ENCODE data around the gene PCDHA3.
"Not testable (repeated sequence)": the region's sequence is repeated elsewhere in the genome, so short reads cannot be mapped to it uniquely, and the experiment has no call there.

The PCDHA3 gene

GRCh38 chr5:140840978-140841962, 40.4 kb downstream of the PCDHA3 start, which contains the start of gene PCDHA8:
PCDHA8 (plus strand) TSS chr5:140841187; CDS start chr5:140841322, 135 bp downstream.
- TF ChIP-seq, protein P1, sequence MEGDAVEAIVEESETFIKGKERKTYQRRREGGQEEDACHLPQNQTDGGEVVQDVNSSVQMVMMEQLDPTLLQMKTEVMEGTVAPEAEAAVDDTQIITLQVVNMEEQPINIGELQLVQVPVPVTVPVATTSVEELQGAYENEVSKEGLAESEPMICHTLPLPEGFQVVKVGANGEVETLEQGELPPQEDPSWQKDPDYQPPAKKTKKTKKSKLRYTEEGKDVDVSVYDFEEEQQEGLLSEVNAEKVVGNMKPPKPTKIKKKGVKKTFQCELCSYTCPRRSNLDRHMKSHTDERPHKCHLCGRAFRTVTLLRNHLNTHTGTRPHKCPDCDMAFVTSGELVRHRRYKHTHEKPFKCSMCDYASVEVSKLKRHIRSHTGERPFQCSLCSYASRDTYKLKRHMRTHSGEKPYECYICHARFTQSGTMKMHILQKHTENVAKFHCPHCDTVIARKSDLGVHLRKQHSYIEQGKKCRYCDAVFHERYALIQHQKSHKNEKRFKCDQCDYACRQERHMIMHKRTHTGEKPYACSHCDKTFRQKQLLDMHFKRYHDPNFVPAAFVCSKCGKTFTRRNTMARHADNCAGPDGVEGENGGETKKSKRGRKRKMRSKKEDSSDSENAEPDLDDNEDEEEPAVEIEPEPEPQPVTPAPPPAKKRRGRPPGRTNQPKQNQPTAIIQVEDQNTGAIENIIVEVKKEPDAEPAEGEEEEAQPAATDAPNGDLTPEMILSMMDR (IDR thresholded peaks at IDR 0.05; ENCODE audit: low read length, missing control alignments) = peak; percentile 6
- DNase-seq (ENCODE audit: low read depth) = no peak
- no peak within 1 kb of the TSS for H3K4me3 ChIP-seq (replicated peaks; ENCODE audit: low read depth, low read length)

DNA sequence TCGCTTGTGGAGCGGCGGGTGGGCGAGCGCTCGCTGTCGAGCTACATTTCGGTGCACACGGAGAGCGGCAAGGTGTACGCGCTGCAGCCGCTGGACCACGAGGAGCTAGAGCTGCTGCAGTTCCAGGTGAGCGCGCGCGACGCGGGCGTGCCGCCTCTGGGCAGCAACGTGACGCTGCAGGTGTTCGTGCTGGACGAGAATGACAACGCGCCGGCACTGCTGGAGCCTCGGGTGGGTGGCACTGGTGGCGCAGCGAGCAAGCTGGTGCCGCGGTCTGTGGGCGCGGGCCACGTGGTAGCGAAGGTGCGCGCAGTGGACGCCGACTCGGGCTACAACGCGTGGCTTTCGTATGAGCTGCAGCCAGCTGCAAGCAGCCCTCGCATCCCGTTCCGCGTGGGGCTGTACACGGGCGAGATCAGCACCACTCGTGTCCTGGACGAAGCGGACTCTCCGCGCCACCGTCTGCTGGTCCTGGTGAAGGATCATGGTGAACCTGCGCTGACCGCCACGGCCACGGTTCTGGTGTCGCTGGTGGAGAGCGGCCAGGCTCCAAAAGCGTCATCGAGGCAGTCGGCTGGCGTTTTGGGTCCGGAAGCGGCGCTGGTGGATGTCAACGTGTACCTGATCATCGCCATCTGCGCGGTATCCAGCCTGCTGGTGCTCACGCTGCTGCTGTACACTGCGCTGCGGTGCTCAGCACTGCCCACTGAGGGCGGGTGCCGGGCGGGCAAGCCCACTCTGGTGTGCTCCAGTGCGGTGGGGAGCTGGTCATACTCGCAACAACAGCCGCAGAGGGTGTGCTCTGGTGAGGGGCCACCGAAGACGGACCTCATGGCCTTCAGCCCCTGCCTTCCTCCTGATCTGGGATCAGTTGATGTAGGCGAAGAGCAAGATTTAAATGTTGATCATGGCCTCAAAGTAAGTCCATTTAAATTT, 42.2 kb downstream of the PCDHA3 start:
- no peak for DNase-seq (ENCODE audit: low read depth)
- TF ChIP-seq, protein P1 (IDR thresholded peaks at IDR 0.05; ENCODE audit: low read length, missing control alignments) = no peak
- no peak overlapping the region for H3K4me3 ChIP-seq (replicated peaks; ENCODE audit: low read depth, low read length)

- H3K4me3 ChIP-seq (replicated peaks; ENCODE audit: low read depth, low read length) = not testable (repeated sequence)
- DNase-seq (ENCODE audit: low read depth) = peak; percentile 20
Measured at GRCh38 chr5:140848139-140849102, 47.6 kb downstream of the PCDHA3 start, which contains the start of gene PCDHA9. PCDHA9 (plus strand) TSS chr5:140848382; CDS start chr5:140848496, 114 bp downstream.

DNA sequence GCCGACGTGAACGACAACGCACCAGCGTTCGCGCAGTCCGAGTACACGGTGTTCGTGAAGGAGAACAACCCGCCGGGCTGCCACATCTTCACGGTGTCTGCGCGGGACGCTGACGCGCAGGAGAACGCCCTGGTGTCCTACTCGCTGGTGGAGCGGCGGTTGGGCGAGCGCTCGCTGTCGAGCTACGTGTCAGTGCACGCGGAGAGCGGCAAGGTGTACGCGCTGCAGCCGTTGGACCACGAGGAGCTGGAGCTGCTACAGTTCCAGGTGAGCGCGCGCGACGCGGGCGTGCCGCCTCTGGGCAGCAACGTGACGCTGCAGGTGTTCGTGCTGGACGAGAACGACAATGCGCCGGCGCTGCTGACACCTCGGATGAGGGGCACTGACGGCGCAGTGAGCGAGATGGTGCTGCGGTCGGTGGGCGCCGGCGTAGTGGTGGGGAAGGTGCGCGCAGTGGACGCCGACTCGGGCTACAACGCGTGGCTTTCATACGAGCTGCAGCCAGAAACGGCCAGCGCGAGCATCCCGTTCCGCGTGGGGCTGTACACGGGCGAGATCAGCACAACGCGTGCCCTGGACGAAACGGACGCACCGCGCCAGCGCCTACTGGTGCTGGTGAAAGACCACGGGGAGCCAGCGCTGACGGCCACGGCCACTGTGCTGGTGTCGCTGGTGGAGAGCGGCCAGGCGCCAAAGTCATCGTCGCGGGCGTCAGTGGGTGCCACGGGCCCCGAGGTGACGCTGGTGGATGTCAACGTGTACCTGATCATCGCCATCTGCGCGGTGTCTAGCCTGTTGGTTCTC, 49.2 kb downstream of the PCDHA3 start:
- H3K4me3 ChIP-seq (replicated peaks; ENCODE audit: low read depth, low read length); DNase-seq (ENCODE audit: low read depth): not testable (repeated sequence)

Measured in fibroblast of pulmonary artery (primary cell).